MM.1S (cell line): Measurements from ENCODE around the gene PITPNM3.

ENCODE experiments used
- DNase-seq: peaks from one replicate; pipeline ENCODE4 v3.0.0-alpha.2; 2015
- H2AFZ ChIP-seq: fragments of 300-600 bp; sonication (generic); 2 replicates; pipeline ENCODE4 v1.6.0; 2016; ENCODE audit warnings: antibody characterized with exemption, low read length
- H3F3A ChIP-seq: fragments of 300-600 bp; sonication (generic); 2 replicates; pipeline ENCODE4 v1.6.1; 2016; ENCODE audit warnings: mild to moderate bottlenecking, antibody characterized with exemption, low read length, moderate library complexity, mixed read lengths; ENCODE audit not compliant: insufficient read depth
- H3K27ac ChIP-seq: fragments of 300-600 bp; sonication (generic); 2 replicates; pipeline ENCODE4 v1.5.1; 2016; ENCODE audit warnings: mild to moderate bottlenecking, low read length
- H3K27me3 ChIP-seq: fragments of 300-600 bp; sonication (generic); replicated peaks from 2 replicates; pipeline ENCODE4 v1.6.0; 2016; ENCODE audit warnings: low read length; ENCODE audit not compliant: insufficient read depth
- H3K36me3 ChIP-seq: fragments of 300-600 bp; sonication (generic); replicated peaks from 2 replicates; pipeline ENCODE4 v1.6.1; 2016; ENCODE audit warnings: mild to moderate bottlenecking, low read length, mixed read lengths; ENCODE audit not compliant: insufficient read depth
- H3K4me1 ChIP-seq: fragments of 300-600 bp; sonication (generic); 2 replicates; pipeline ENCODE4 v1.6.1; 2016; ENCODE audit warnings: low read length, mixed read lengths
- H3K4me2 ChIP-seq: fragments of 300-600 bp; sonication (generic); 2 replicates; pipeline ENCODE4 v1.6.0; 2016; ENCODE audit warnings: low read depth, low read length
- H3K4me3 ChIP-seq: fragments of 300-600 bp; sonication (generic); 2 replicates; pipeline ENCODE4 v1.5.1; 2016; ENCODE audit warnings: low read length, mixed read lengths
- H3K79me2 ChIP-seq: fragments of 300-600 bp; sonication (generic); 2 replicates; pipeline ENCODE4 v1.6.1; 2016; ENCODE audit warnings: mixed run types, low read length, mixed read lengths
- H3K9ac ChIP-seq: fragments of 300-600 bp; sonication (generic); 2 replicates; pipeline ENCODE4 v1.6.1; 2016; ENCODE audit warnings: low read length, mixed read lengths
- H3K9me2 ChIP-seq: fragments of 300-600 bp; sonication (generic); replicated peaks from 2 replicates; pipeline ENCODE4 v1.6.1; 2016; ENCODE audit warnings: mild to moderate bottlenecking, low read length, mixed read lengths; ENCODE audit not compliant: insufficient read depth
- H3K9me3 ChIP-seq: fragments of 300-600 bp; sonication (generic); replicated peaks from 2 replicates; pipeline ENCODE4 v1.6.1; 2016; ENCODE audit warnings: mild to moderate bottlenecking, low read length, mixed read lengths; ENCODE audit not compliant: insufficient read depth
- H4K20me1 ChIP-seq: fragments of 300-600 bp; sonication (generic); 2 replicates; pipeline ENCODE4 v1.6.1; 2016; ENCODE audit warnings: mild to moderate bottlenecking, low read length, moderate library complexity, mixed read lengths; ENCODE audit not compliant: insufficient read depth
- EZH2 ChIP-seq: fragments of 300-600 bp; sonication (generic); optimal IDR thresholded peaks from 2 replicates; pipeline ENCODE3; 2017; ENCODE audit warnings: low read depth, mild to moderate bottlenecking, antibody characterized with exemption, low read length, mixed read lengths
- EZH2phosphoT487 ChIP-seq: fragments of 300-600 bp; sonication (generic); IDR thresholded peaks from 2 replicates; pipeline ENCODE4 v1.6.1; 2018; ENCODE audit warnings: antibody characterized with exemption, low read length
- TF ChIP-seq, protein P1 (sequence below): fragments of 300-600 bp; sonication (generic); IDR thresholded peaks from 2 replicates; pipeline ENCODE4 v1.5.1; 2016; ENCODE audit warnings: antibody characterized with exemption, low read length, mixed read lengths

PITPNM3 gene

DNA sequence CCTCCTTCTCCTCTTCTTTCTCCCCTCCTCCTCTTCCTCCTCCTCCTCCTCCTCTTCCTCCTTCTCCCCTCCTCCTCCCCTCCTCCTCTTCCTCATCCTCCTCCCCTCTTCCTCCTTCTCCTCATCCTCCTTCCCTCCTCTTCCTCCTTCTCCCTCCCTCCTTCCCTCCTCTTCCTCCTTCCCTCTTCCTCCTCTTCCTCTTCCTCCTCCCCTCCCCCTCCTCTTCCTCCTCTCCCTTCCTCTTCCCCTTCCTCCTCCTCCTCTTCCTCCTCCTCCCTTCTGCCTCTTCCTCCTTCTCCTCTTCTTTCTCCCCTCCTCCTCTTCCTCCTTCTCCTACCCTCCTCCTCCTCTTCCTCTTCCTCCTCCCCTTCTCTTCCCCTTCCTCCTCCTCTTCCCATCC lies 5.1 kb upstream of the PITPNM3 start:
- Histone ChIP-seq H2AFZ (no peak overlapping the region), H3K79me2 (no peaks in the 10 kb centered on the region), H3K4me3 (no peak overlapping the region), H3K36me3 (no peaks in the 10 kb centered on the region), H3K9me3 (no peaks in the 10 kb centered on the region), H3K27ac (no peak overlapping the region), H3K4me1 (no peaks in the 10 kb centered on the region), H4K20me1 (no peaks in the 10 kb centered on the region), H3K27me3 (peaks cover 13% of the 10 kb centered on the region), H3K9me2 (no peaks in the 10 kb centered on the region), H3K4me2 (no peak overlapping the region), H3K9ac (no peak overlapping the region), H3F3A (no peaks in the 10 kb centered on the region)
- DNase-seq, result no peak
- TF ChIP-seq, protein P1, sequence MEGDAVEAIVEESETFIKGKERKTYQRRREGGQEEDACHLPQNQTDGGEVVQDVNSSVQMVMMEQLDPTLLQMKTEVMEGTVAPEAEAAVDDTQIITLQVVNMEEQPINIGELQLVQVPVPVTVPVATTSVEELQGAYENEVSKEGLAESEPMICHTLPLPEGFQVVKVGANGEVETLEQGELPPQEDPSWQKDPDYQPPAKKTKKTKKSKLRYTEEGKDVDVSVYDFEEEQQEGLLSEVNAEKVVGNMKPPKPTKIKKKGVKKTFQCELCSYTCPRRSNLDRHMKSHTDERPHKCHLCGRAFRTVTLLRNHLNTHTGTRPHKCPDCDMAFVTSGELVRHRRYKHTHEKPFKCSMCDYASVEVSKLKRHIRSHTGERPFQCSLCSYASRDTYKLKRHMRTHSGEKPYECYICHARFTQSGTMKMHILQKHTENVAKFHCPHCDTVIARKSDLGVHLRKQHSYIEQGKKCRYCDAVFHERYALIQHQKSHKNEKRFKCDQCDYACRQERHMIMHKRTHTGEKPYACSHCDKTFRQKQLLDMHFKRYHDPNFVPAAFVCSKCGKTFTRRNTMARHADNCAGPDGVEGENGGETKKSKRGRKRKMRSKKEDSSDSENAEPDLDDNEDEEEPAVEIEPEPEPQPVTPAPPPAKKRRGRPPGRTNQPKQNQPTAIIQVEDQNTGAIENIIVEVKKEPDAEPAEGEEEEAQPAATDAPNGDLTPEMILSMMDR, result no peak
- no peak for TF ChIP-seq EZH2
- no peak for TF ChIP-seq EZH2phosphoT487

DNA sequence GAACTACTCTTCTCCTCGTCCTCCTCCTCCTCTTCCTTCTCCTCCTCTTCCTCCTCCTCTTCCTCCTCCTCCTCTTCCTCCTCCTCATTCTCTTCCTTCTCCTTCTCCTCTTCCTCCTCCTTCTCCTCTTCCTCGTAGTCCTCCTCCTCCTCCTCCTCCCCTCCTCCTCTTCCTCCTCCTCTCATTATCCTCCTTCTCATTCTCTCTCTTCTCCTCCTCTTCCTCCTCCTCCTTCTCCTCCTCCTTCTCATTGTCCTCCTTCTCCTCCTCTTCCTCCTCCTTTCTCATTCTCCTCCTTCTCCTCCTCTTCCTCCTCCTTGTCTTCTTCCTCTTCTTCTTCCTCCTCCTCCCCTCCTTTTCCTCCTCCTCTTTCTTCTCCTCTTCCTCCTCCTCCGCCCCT lies 4.1 kb upstream of the PITPNM3 start:
- TF ChIP-seq EZH2phosphoT487, result no peak
- no peak for TF ChIP-seq EZH2
- TF ChIP-seq, protein P1, result no peak
- H3F3A ChIP-seq, result no peaks in the 10 kb centered on the region
- H3K27ac ChIP-seq, result no peak overlapping the region
- H3K27me3 ChIP-seq, result peaks cover 19% of the 10 kb centered on the region
- no peak overlapping the region for H2AFZ ChIP-seq
- no peak overlapping the region for H3K4me2 ChIP-seq
- no peaks in the 10 kb centered on the region for H3K4me1 ChIP-seq
- H3K4me3 ChIP-seq, result no peak overlapping the region
- no peak overlapping the region for H3K9ac ChIP-seq
- H3K9me3 ChIP-seq, result no peaks in the 10 kb centered on the region
- no peak for DNase-seq
- no peaks in the 10 kb centered on the region for H3K9me2 ChIP-seq
- no peaks in the 10 kb centered on the region for H3K79me2 ChIP-seq
- H4K20me1 ChIP-seq, result no peaks in the 10 kb centered on the region
- no peaks in the 10 kb centered on the region for H3K36me3 ChIP-seq

DNA sequence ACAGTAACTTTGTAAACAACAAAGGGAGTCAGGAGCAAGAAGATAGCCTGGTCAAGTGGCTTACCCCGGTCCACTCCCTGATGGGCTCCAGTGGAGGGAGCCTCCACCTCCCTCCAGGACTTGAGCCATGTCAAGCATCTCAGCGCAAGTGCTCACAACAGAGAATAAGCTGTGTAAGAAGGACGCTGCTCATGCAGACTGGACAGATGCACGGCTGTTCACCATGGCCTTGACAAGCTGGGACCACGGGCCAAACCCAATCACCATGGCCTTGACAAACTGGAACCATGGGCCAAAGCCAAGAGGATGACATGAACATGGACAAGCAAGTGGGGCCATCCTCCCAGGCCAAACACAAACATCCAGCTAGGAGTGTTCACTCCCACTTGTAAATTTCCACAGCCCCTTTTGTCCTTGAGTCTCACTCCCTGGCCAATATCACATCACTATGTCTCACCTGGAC lies 3.4 kb upstream of the PITPNM3 start:
- no peaks in the 10 kb centered on the region for H3K9me2 ChIP-seq
- no peaks in the 10 kb centered on the region for H3K4me1 ChIP-seq
- H3K4me2 ChIP-seq, result no peak overlapping the region
- no peak overlapping the region for H3K27ac ChIP-seq
- H3K79me2 ChIP-seq, result no peaks in the 10 kb centered on the region
- no peak overlapping the region for H3K4me3 ChIP-seq
- H3F3A ChIP-seq, result no peaks in the 10 kb centered on the region
- H4K20me1 ChIP-seq, result no peaks in the 10 kb centered on the region
- DNase-seq, result no peak
- H2AFZ ChIP-seq, result no peak overlapping the region
- peaks cover 26% of the 10 kb centered on the region for H3K27me3 ChIP-seq
- no peaks in the 10 kb centered on the region for H3K36me3 ChIP-seq
- H3K9me3 ChIP-seq, result no peaks in the 10 kb centered on the region
- no peak overlapping the region for H3K9ac ChIP-seq
- TF ChIP-seq EZH2phosphoT487 (no peak), EZH2 (no peak)
- TF ChIP-seq, protein P1, result no peak
